K562 (cell line): ENCODE measurements around the gene ENOSF1. TPM values are rescaled to one million over a fixed set of nuclear protein-coding genes. Genes with fewer than 3 reads are reported as not detected.

Experiments
- ARHGAP35 ChIP-seq: fragments of 450-650 bp; IDR thresholded peaks from 2 replicates; pipeline ENCODE4 v1.6.1; 2018; ENCODE audit not compliant: partially characterized antibody
- BCL6 ChIP-seq: fragments of 250-450 bp; sonication (Bioruptor Pico); IDR thresholded peaks from 2 replicates; pipeline ENCODE4 v1.4.0; 2020
- BRF1 ChIP-seq: IDR thresholded peaks from 3 replicates; pipeline ENCODE4 v1.6.1; 2011; ENCODE audit warnings: borderline replicate concordance, mild to moderate bottlenecking; ENCODE audit not compliant: insufficient read length; ENCODE audit errors: extremely low read depth
- CBX3 ChIP-seq, 2 experiments: IDR thresholded peaks; 1 replicate in 1 of 2; 2 replicates in 1 of 2; pipeline ENCODE4 v1.6.1; 2012; ENCODE audit warnings: inconsistent platforms in 2 of 2, low read length in 2 of 2, borderline replicate concordance in 1 of 2, control low read depth in 1 of 2
- EWSR1 ChIP-seq: fragments of 450-650 bp; IDR thresholded peaks from 2 replicates; pipeline ENCODE4 v1.6.1; 2018; ENCODE audit warnings: borderline replicate concordance, mild to moderate bottlenecking, low read depth, moderate library complexity; ENCODE audit not compliant: partially characterized antibody
- FOXJ3 ChIP-seq: sonication (generic); formaldehyde crosslinking; IDR thresholded peaks from 2 replicates; pipeline ENCODE4 v1.4.0; 2020; ENCODE audit warnings: mild to moderate bottlenecking, missing genetic modification reagents
- HDAC6 ChIP-seq: IDR thresholded peaks from 2 replicates; pipeline ENCODE4 v1.6.1; 2012; ENCODE audit warnings: low read depth, mild to moderate bottlenecking, control low read depth, inconsistent platforms, low read length, moderate library complexity
- HNRNPK ChIP-seq: fragments of 200-400 bp; formaldehyde crosslinking; IDR thresholded peaks from one replicate; pipeline ENCODE4 v1.6.1; 2018; ENCODE audit warnings: mild to moderate bottlenecking, low read depth, low read length; ENCODE audit not compliant: poor library complexity, severe bottlenecking
- HNRNPLL ChIP-seq: fragments of 200-400 bp; formaldehyde crosslinking; IDR thresholded peaks from 2 replicates; pipeline ENCODE4 v1.6.1; 2017; ENCODE audit warnings: low read length, low read depth, mild to moderate bottlenecking; ENCODE audit not compliant: poor library complexity, severe bottlenecking
- LCOR ChIP-seq: sonication (generic); formaldehyde crosslinking; IDR thresholded peaks from 2 replicates; pipeline ENCODE4 v1.8.0; 2022; ENCODE audit warnings: mild to moderate bottlenecking, missing genetic modification reagents
- RAD21 ChIP-seq, 2 experiments: fragments of 250-450 bp in 1 of 2; fragments of 450-650 bp in 1 of 2; sonication (Bioruptor Pico) in 1 of 2; formaldehyde crosslinking in 1 of 2; IDR thresholded peaks in 1 of 2; conservative IDR thresholded peaks in 1 of 2; 2 replicates each; pipeline versions ENCODE4 v1.4.0 to v1.8.0; 2020 to 2022; ENCODE audit warnings: mild to moderate bottlenecking in 2 of 2, moderate library complexity in 1 of 2
- RBM34 ChIP-seq: fragments of 200-400 bp; formaldehyde crosslinking; IDR thresholded peaks from 2 replicates; pipeline ENCODE4 v1.6.1; 2018; ENCODE audit warnings: low read length, borderline replicate concordance; ENCODE audit not compliant: insufficient read depth
- RERE ChIP-seq: sonication (generic); formaldehyde crosslinking; IDR thresholded peaks from 2 replicates; pipeline ENCODE4 v1.8.0; 2023; ENCODE audit warnings: missing genetic modification reagents, mild to moderate bottlenecking, borderline replicate concordance
- SAFB2 ChIP-seq: fragments of 200-400 bp; formaldehyde crosslinking; IDR thresholded peaks from 2 replicates; pipeline ENCODE4 v1.6.1; 2018; ENCODE audit warnings: borderline replicate concordance, low read length, low read depth, moderate library complexity; ENCODE audit not compliant: severe bottlenecking
- U2AF1 ChIP-seq: fragments of 200-400 bp; formaldehyde crosslinking; optimal IDR thresholded peaks from 2 replicates; pipeline ENCODE3; 2017; ENCODE audit warnings: mild to moderate bottlenecking, low read depth, low read length, moderate library complexity
- ZHX1 ChIP-seq: fragments of 150-350 bp; conservative IDR thresholded peaks from 2 replicates; pipeline ENCODE4 v1.6.1; 2014; ENCODE audit warnings: low read length
- ZNF124 ChIP-seq: sonication (generic); formaldehyde crosslinking; IDR thresholded peaks from 2 replicates; pipeline ENCODE4 v1.8.1; 2022; ENCODE audit warnings: missing genetic modification reagents
- ZNF764 ChIP-seq: fragments of 250-450 bp; sonication (Bioruptor Pico); IDR thresholded peaks from 2 replicates; pipeline ENCODE4 v1.4.0; 2020; ENCODE audit warnings: low read depth, mild to moderate bottlenecking, moderate library complexity
- ZNF766 ChIP-seq: fragments of 200-800 bp; sonication (Bioruptor generic); conservative IDR thresholded peaks from 2 replicates; pipeline ENCODE4 v1.6.1; 2016; ENCODE audit warnings: missing genetic modification characterization, missing compliant biosample characterization
- polyA plus RNA-seq, 8 experiments: library from polyadenylated mRNA; depleted of rRNA in 4 of 8; stranded (reverse) in 5 of 8; unstranded in 3 of 8; fragments of >200 nt; fragmentation: Nextera tagmentation in 2 of 8; fragmentation: Illumina TruSeq in 1 of 8; extraction: Ambion mirVana in 2 of 8; extraction: Trizol in 1 of 8; gene quantifications; 2 replicates each; pipeline versions ENCODE4 v1.2.1 to v1.2.3, GENCODE V29; 2011 to 2014; ENCODE audit warnings: inconsistent platforms in 1 of 8, missing spikeins in 1 of 8
- total RNA-seq, 7 experiments: library from RNA; depleted of rRNA in 6 of 7; stranded (reverse); fragments of >200 nt in 6 of 7; fragmentation: Illumina TruSeq in 2 of 7; extraction: Trizol in 2 of 7; gene quantifications; 2 replicates each; pipeline versions ENCODE4 v1.2.1 to v1.2.3, GENCODE V29; 2011 to 2021; ENCODE audit warnings: low replicate concordance in 1 of 7

ENOSF1 gene
- total and polyA plus RNA-seq, 9 of the 15 experiments (the other 6 are each of a cell fraction or from before 2014, with no cell fraction given), result 15.5 to 66.4 (median 46.5) TPM

- TF ChIP-seq RERE (CRISPR knock-in tag) (peak; percentile 88; the same call in 1 of the 2 replicates), CBX3 (IDR thresholded peaks at IDR 0.05; ENCODE audit: borderline replicate concordance in 1 of 2, low read length in 2 of 2) (no peak), ZHX1 (0 out of 2 replicates have a peak, but pooled peaks have one; percentile 93), ARHGAP35 (no peak), ZNF766 (CRISPR knock-in tag) (peak; percentile 26; the same call in 1 of the 2 replicates), RAD21 (CRISPR knock-in tag; conservative IDR thresholded peaks at IDR 0.05 in 1 of 2, IDR thresholded peaks at IDR 0.05 in 1 of 2) (peak in 1 of 2 experiments; percentile 6; a peak in 1 of 4 replicates), ZNF124 (CRISPR knock-in tag) (no peak), U2AF1 (no peak), HNRNPLL (no peak), FOXJ3 (CRISPR knock-in tag) (no peak), ZNF764 (no peak), HNRNPK (no peak), BCL6 (CRISPR knock-in tag) (no peak), HDAC6 (no peak), BRF1 (no peak), EWSR1 (no peak), LCOR (CRISPR knock-in tag) (0 out of 2 replicates have a peak, but pooled peaks have one; percentile 82), RBM34 (no peak), SAFB2 (no peak)
Observed at GRCh38 chr18:711657-712400, 601 bp downstream of the ENOSF1 start (continued).
